Neural cell (in vitro differentiated cells): Measurements from ENCODE around the gene SUGCT. TPM values are rescaled to one million over a fixed set of nuclear protein-coding genes. Genes with fewer than 3 reads are reported as not detected.

Source experiments
- H2AFZ ChIP-seq: fragments of 200-600, 300-800 bp; sonication (generic), shearing (Covaris generic); 2 replicates; pipeline ENCODE4 v1.6.0; 2014; ENCODE audit warnings: low read depth, mild to moderate bottlenecking, antibody characterized with exemption, low read length, moderate library complexity
- H3F3A ChIP-seq: fragments of 200-600 bp; shearing (Covaris generic); 2 replicates; pipeline ENCODE4 v1.6.1; 2016; ENCODE audit warnings: mild to moderate bottlenecking, moderate library complexity, mixed read lengths, antibody characterized with exemption, low read length; ENCODE audit not compliant: insufficient read depth, poor library complexity, severe bottlenecking
- H3K27ac ChIP-seq: fragments of 200-600, 300-800 bp; sonication (generic), shearing (Covaris generic); 2 replicates; pipeline ENCODE4 v1.5.1; 2014; ENCODE audit warnings: mild to moderate bottlenecking, low read length, moderate library complexity
- H3K27me3 ChIP-seq: fragments of 300-800, 200-600 bp; sonication (generic), shearing (Covaris generic); 2 replicates; pipeline ENCODE4 v1.6.0; 2014; ENCODE audit warnings: mild to moderate bottlenecking, low read depth, low read length, moderate library complexity; ENCODE audit not compliant: insufficient read depth
- H3K36me3 ChIP-seq: fragments of 300-800, 200-600 bp; sonication (generic), shearing (Covaris generic); 2 replicates; pipeline ENCODE4 v1.5.1; 2014; ENCODE audit warnings: mild to moderate bottlenecking, antibody characterized with exemption, low read length, moderate library complexity; ENCODE audit not compliant: insufficient read depth
- H3K4me2 ChIP-seq: fragments of 300-800, 200-600 bp; sonication (generic), shearing (Covaris generic); 2 replicates; pipeline ENCODE4 v1.6.0; 2014; ENCODE audit warnings: mild to moderate bottlenecking, low read length
- H3K4me3 ChIP-seq: fragments of 300-800, 200-600 bp; sonication (generic), shearing (Covaris generic); 2 replicates; pipeline ENCODE4 v1.5.1; 2014; ENCODE audit warnings: mild to moderate bottlenecking, low read length, moderate library complexity
- H3K79me2 ChIP-seq: fragments of 200-600 bp; shearing (Covaris generic); replicated peaks from 2 replicates; pipeline ENCODE4 v1.6.0; 2014; ENCODE audit warnings: mild to moderate bottlenecking, low read length, moderate library complexity; ENCODE audit not compliant: insufficient read depth
- H3K9ac ChIP-seq: fragments of 300-800, 200-600 bp; sonication (generic), shearing (Covaris generic); 2 replicates; pipeline ENCODE4 v1.6.1; 2016; ENCODE audit warnings: mild to moderate bottlenecking, low read length, mixed read lengths
- H3K9me2 ChIP-seq: fragments of 200-600 bp; shearing (Covaris generic); 2 replicates; pipeline ENCODE4 v1.6.1; 2016; ENCODE audit warnings: mild to moderate bottlenecking, low read length, mixed read lengths; ENCODE audit not compliant: insufficient read depth
- H3K9me3 ChIP-seq: fragments of 200-600, 300-800 bp; sonication (generic), shearing (Covaris generic); 2 replicates; pipeline ENCODE4 v1.6.1; 2016; ENCODE audit warnings: mild to moderate bottlenecking, mixed run types, low read length, moderate library complexity, mixed read lengths
- H4K20me1 ChIP-seq: fragments of 200-600 bp; shearing (Covaris generic); 2 replicates; pipeline ENCODE4 v1.6.1; 2016; ENCODE audit warnings: mild to moderate bottlenecking, mixed run types; ENCODE audit not compliant: insufficient read depth
- CTCF ChIP-seq: fragments of 450-650 bp; IDR thresholded peaks from 2 replicates; pipeline ENCODE4 v1.5.1; 2014; ENCODE audit warnings: antibody characterized with exemption, mild to moderate bottlenecking, moderate library complexity; ENCODE audit not compliant: poor library complexity, severe bottlenecking
- EP300 ChIP-seq: fragments of 450-650 bp; conservative IDR thresholded peaks from 2 replicates; pipeline ENCODE4 v1.6.1; 2014; ENCODE audit warnings: antibody characterized with exemption, mild to moderate bottlenecking, moderate library complexity; ENCODE audit not compliant: poor library complexity, severe bottlenecking
- EZH2 ChIP-seq: fragments of 200-600, 300-800 bp; shearing (Covaris generic), sonication (generic); IDR thresholded peaks from 2 replicates; pipeline ENCODE4 v1.6.1; 2014; ENCODE audit warnings: antibody characterized with exemption, low read length, borderline replicate concordance, mild to moderate bottlenecking; ENCODE audit not compliant: insufficient read depth, poor library complexity, severe bottlenecking
- MXI1 ChIP-seq: fragments of 450-650 bp; conservative IDR thresholded peaks from 2 replicates; pipeline ENCODE4 v1.6.1; 2014; ENCODE audit warnings: antibody characterized with exemption, mild to moderate bottlenecking; ENCODE audit not compliant: poor library complexity, severe bottlenecking
- POLR2AphosphoS5 ChIP-seq: IDR thresholded peaks from 2 replicates; pipeline ENCODE4 v1.6.1; 2012
- RAD21 ChIP-seq: fragments of 450-650 bp; conservative IDR thresholded peaks from 2 replicates; pipeline ENCODE4 v1.6.1; 2014; ENCODE audit warnings: antibody characterized with exemption, mild to moderate bottlenecking, moderate library complexity
- REST ChIP-seq: IDR thresholded peaks from 2 replicates; pipeline ENCODE4 v1.6.1; 2012; ENCODE audit warnings: borderline replicate concordance
- SMC3 ChIP-seq: fragments of 450-650 bp; conservative IDR thresholded peaks from 2 replicates; pipeline ENCODE4 v1.6.1; 2014; ENCODE audit warnings: antibody characterized with exemption, mild to moderate bottlenecking, moderate library complexity; ENCODE audit not compliant: poor library complexity
- TAF1 ChIP-seq: IDR thresholded peaks from 2 replicates; pipeline ENCODE4 v1.6.1; 2012; ENCODE audit warnings: low read depth
- polyA plus RNA-seq: library from polyadenylated mRNA; depleted of rRNA; stranded (reverse); fragments of >200 nt; gene quantifications from 2 replicates; pipeline ENCODE4 v1.2.3, GENCODE V29; 2014

Gene SUGCT
- polyA plus RNA-seq, 1 donor from 2014 or later = not detected

GRCh38 chr7:40815022-40815421, 680.2 kb downstream of the SUGCT start:
- Histone ChIP-seq H3K9ac (no peak overlapping the region), H3K9me2 (no peaks in the 10 kb centered on the region), H3K27ac (no peak overlapping the region), H3K4me3 (no peak overlapping the region), H4K20me1 (no peaks in the 10 kb centered on the region), H3F3A (no peaks in the 10 kb centered on the region), H3K79me2 (no peaks in the 10 kb centered on the region), H2AFZ (no peak overlapping the region), H3K9me3 (no peaks in the 10 kb centered on the region), H3K36me3 (no peaks in the 10 kb centered on the region), H3K27me3 (no peaks in the 10 kb centered on the region), H3K4me2 (no peak overlapping the region)
- TF ChIP-seq MXI1 (no peak), TAF1 (no peak), RAD21 (no peak), POLR2AphosphoS5 (no peak), EZH2 (no peak), REST (no peak), EP300 (no peak)

- Histone ChIP-seq H3K4me2 (no peak overlapping the region), H2AFZ (no peak overlapping the region), H3K36me3 (no peaks in the 10 kb centered on the region), H3K79me2 (no peaks in the 10 kb centered on the region), H3K27me3 (no peaks in the 10 kb centered on the region), H3K9ac (no peak overlapping the region), H3K9me3 (no peaks in the 10 kb centered on the region), H3F3A (no peaks in the 10 kb centered on the region), H3K9me2 (no peaks in the 10 kb centered on the region), H3K27ac (no peak overlapping the region), H3K4me3 (no peak overlapping the region), H4K20me1 (no peaks in the 10 kb centered on the region)
- no peak for TF ChIP-seq MXI1
- TF ChIP-seq REST = no peak
- TF ChIP-seq CTCF = no peak
- TF ChIP-seq POLR2AphosphoS5 = no peak
- no peak for TF ChIP-seq TAF1
- TF ChIP-seq RAD21 = no peak
- TF ChIP-seq EP300 = no peak
- TF ChIP-seq SMC3 = no peak
- no peak for TF ChIP-seq EZH2
Observed at GRCh38 chr7:40815512-40815911, 680.7 kb downstream of the SUGCT start.
